ENCODE data around the gene GNB1. TPM values are rescaled to one million over a fixed set of nuclear protein-coding genes. Genes with fewer than 3 reads are reported as not detected.
A peak's percentile ranks its signal among the peaks of the same experiment; 100 is the strongest.

GNB1 gene
- total and polyA plus RNA-seq, 8 donors = 49.6 to 195 (median 125) TPM

GRCh38 chr1:1920608-1921458 is 29.9 kb upstream of the GNB1 start:
- Histone ChIP-seq H3K4me3 (no peak overlapping the region), H3K36me3 (no peaks in the 10 kb centered on the region), H3K9me3 (no peaks in the 10 kb centered on the region), H3K27ac (peak overlapping the region in 2 of 5 donors; percentile 71 to 77), H3K27me3 (peaks cover 0 to 4% (median 0%) of the 10 kb centered on the region in 3 donors), H3K4me1 (peaks cover 15 to 28% (median 25%) of the 10 kb centered on the region in 4 donors)
- no peak for TF ChIP-seq CTCF (IDR thresholded peaks at IDR 0.05)
- no peak for TF ChIP-seq EP300 (IDR thresholded peaks at IDR 0.05)
- no peak for TF ChIP-seq POLR2AphosphoS5 (IDR thresholded peaks at IDR 0.05)
- no peak for TF ChIP-seq POLR2A (IDR thresholded peaks at IDR 0.05)
- peak in 1 of 2 donors; percentile 34 for DNase-seq
- 75 to 89% (median 85%) methylated on average over 7 to 27 of the region's 27 CpGs for WGBS, 5 donors
- intact Hi-C loops (cut with DNase I; ENCODE audit: low total_unique reads) = no loop called here

GRCh38 chr1:1920057-1920607 is 29.2 kb upstream of the GNB1 start:
- DNase-seq = peak in 1 of 2 donors; percentile 28
- Histone ChIP-seq H3K9me3 (no peaks in the 10 kb centered on the region), H3K27ac (peak overlapping the region; percentile 67 to 84 (median 74)), H3K36me3 (no peaks in the 10 kb centered on the region), H3K4me1 (peaks cover 18 to 35% (median 30%) of the 10 kb centered on the region in 4 donors), H3K4me3 (peak overlapping the region in 2 of 4 donors; percentile 54 to 58), H3K27me3 (peaks cover 0 to 4% (median 0%) of the 10 kb centered on the region in 3 donors)
- WGBS, 5 donors = 76 to 86% (median 83%) methylated on average over 2 to 6 of the region's 6 CpGs
- intact Hi-C loops (cut with DNase I; ENCODE audit: low total_unique reads) = no loop called here
- TF ChIP-seq POLR2A (IDR thresholded peaks at IDR 0.05) (no peak), EP300 (IDR thresholded peaks at IDR 0.05) (no peak), CTCF (IDR thresholded peaks at IDR 0.05) (no peak), POLR2AphosphoS5 (IDR thresholded peaks at IDR 0.05) (no peak)

- H3K4me3 ChIP-seq = peak overlapping the region; percentile 54 to 68 (median 58)
- H3K27me3 ChIP-seq = peaks cover 0 to 4% (median 0%) of the 10 kb centered on the region in 3 donors
- H3K4me1 ChIP-seq = peaks cover 18 to 35% (median 31%) of the 10 kb centered on the region in 4 donors
- 2 to 14% (median 7%) methylated on average over 23 to 62 of the region's 62 CpGs for WGBS, 5 donors
- intact Hi-C loops (cut with DNase I; ENCODE audit: low total_unique reads) = no loop called here
- peak overlapping the region; percentile 71 to 84 (median 74) for H3K27ac ChIP-seq
- TF ChIP-seq EP300 (IDR thresholded peaks at IDR 0.05) (no peak), POLR2AphosphoS5 (IDR thresholded peaks at IDR 0.05) (peak in 2 of 3 donors; percentile 37 to 75)
- H3K9me3 ChIP-seq = no peaks in the 10 kb centered on the region
- no peaks in the 10 kb centered on the region for H3K36me3 ChIP-seq
- DNase-seq = peak; percentile 99 to 100
These were observed 28.6 kb upstream of the GNB1 start for GRCh38 chr1:1919304-1920056.

GRCh38 chr1:1918901-1919303 is 28.0 kb upstream of the GNB1 start, which contains the start of gene TMEM52:
Gene TMEM52 (minus strand): TSS chr1:1919279. CDS start chr1:1919265, 14 bp downstream.
- no peaks in the 10 kb centered on the region for H3K9me3 ChIP-seq
- 0 to 15% (median 1%) methylated on average over 4 to 44 of the region's 44 CpGs; no CpG with 5 or more reads in 1 of the 5 donors for WGBS, 5 donors
- H3K36me3 ChIP-seq = no peaks in the 10 kb centered on the region
- DNase-seq = no peak
- peak within 1 kb of the TSS; percentile 54 to 68 (median 58) for H3K4me3 ChIP-seq
- peak within 1 kb of the TSS; percentile 71 to 84 (median 74) for H3K27ac ChIP-seq
- intact Hi-C loops (cut with DNase I; ENCODE audit: low total_unique reads) = no loop called here
- no peak for TF ChIP-seq CTCF (IDR thresholded peaks at IDR 0.05)
- no peak for TF ChIP-seq EP300 (IDR thresholded peaks at IDR 0.05)
- peak in 1 of 3 donors; percentile 80 for TF ChIP-seq POLR2AphosphoS5 (IDR thresholded peaks at IDR 0.05)
- peak in 1 of 4 donors; percentile 50 for TF ChIP-seq POLR2A (IDR thresholded peaks at IDR 0.05)
- H3K4me1 ChIP-seq = peaks cover 18 to 35% (median 31%) of the 10 kb centered on the region in 4 donors
- peaks cover 0 to 4% (median 0%) of the 10 kb centered on the region in 3 donors for H3K27me3 ChIP-seq
